ENCODE data around the gene SPG7.

GRCh38 chr16:89482817-89483205 lies 25.4 kb upstream of the SPG7 start:
- TF ChIP-seq TEAD4 (CRISPR knock-in tag; IDR thresholded peaks at IDR 0.05) (no peak), SP1 (CRISPR knock-in tag; conservative IDR thresholded peaks at IDR 0.05) (no peak), NFATC4 (CRISPR knock-in tag; IDR thresholded peaks at IDR 0.05) (no peak), CTCF (IDR thresholded peaks at IDR 0.05) (no peak), AFF4 (CRISPR knock-in tag; IDR thresholded peaks at IDR 0.05; ENCODE audit: borderline replicate concordance) (no peak), FOXK1 (CRISPR knock-in tag; IDR thresholded peaks at IDR 0.05) (no peak)

Measured in WTC11 (cell line).